HCT116 (cell line): ENCODE measurements around the gene WDR45B.

Experiments used
- CBX3 ChIP-seq: IDR thresholded peaks from 2 replicates; pipeline ENCODE4 v1.6.1; 2012; ENCODE audit warnings: low read depth
- CEBPB ChIP-seq: IDR thresholded peaks from 2 replicates; pipeline ENCODE4 v1.6.1; 2012; ENCODE audit warnings: low read depth
- CTCF ChIP-seq, 3 experiments: fragments of 200-600 bp in 1 of 3; sonication (generic) in 1 of 3; IDR thresholded peaks in 2 of 3; conservative IDR thresholded peaks in 1 of 3; 2 replicates each; pipeline ENCODE4 v1.5.1; 2012 to 2017; ENCODE audit warnings: low read depth in 2 of 3, low read length in 2 of 3, antibody characterized with exemption in 1 of 3, borderline replicate concordance in 1 of 3, control low read depth in 1 of 3, mild to moderate bottlenecking in 1 of 3, mixed read lengths in 1 of 3, mixed run types in 1 of 3, moderate library complexity in 1 of 3; ENCODE audit not compliant: insufficient read depth in 1 of 3
- EZH2 ChIP-seq: fragments of 200-600 bp; sonication (generic); IDR thresholded peaks from 2 replicates; pipeline ENCODE4 v1.6.1; 2017; ENCODE audit warnings: antibody characterized with exemption, mixed run types
- EZH2phosphoT487 ChIP-seq: fragments of 200-600 bp; IDR thresholded peaks from 2 replicates; pipeline ENCODE4 v1.6.1; 2018; ENCODE audit warnings: antibody characterized with exemption, borderline replicate concordance
- JUND ChIP-seq: IDR thresholded peaks from 2 replicates; pipeline ENCODE4 v1.6.1; 2012
- MAX ChIP-seq: IDR thresholded peaks from 2 replicates; pipeline ENCODE4 v1.6.1; 2012
- POLR2A ChIP-seq: IDR thresholded peaks from 2 replicates; pipeline ENCODE4 v1.7.0; 2011; ENCODE audit warnings: borderline replicate concordance; ENCODE audit not compliant: insufficient read depth, insufficient read length; ENCODE audit errors: extremely low read depth
- POLR2AphosphoS5 ChIP-seq: IDR thresholded peaks from 2 replicates; pipeline ENCODE4 v1.6.1; 2011; ENCODE audit warnings: mild to moderate bottlenecking, low read depth, low read length, moderate library complexity
- REST ChIP-seq: IDR thresholded peaks from 2 replicates; pipeline ENCODE4 v1.6.1; 2012; ENCODE audit warnings: low read depth
- SIN3A ChIP-seq: IDR thresholded peaks from 2 replicates; pipeline ENCODE4 v1.6.1; 2012; ENCODE audit warnings: low read depth
- SP1 ChIP-seq: IDR thresholded peaks from 2 replicates; pipeline ENCODE4 v1.6.1; 2012; ENCODE audit warnings: low read depth
- SRF ChIP-seq: IDR thresholded peaks from 2 replicates; pipeline ENCODE4 v1.6.1; 2012; ENCODE audit warnings: low read depth

GRCh38 chr17:82633343-82633742, 14.9 kb downstream of the WDR45B start:
- TF ChIP-seq EZH2phosphoT487 (no peak), CTCF (IDR thresholded peaks at IDR 0.05 in 2 of 3, conservative IDR thresholded peaks at IDR 0.05 in 1 of 3; ENCODE audit: borderline replicate concordance in 1 of 3, insufficient read depth in 1 of 3, low read depth in 2 of 3, low read length in 2 of 3) (no peak), CBX3 (no peak), POLR2AphosphoS5 (no peak), JUND (no peak), SIN3A (no peak), EZH2 (no peak), POLR2A (no peak), SP1 (no peak), SRF (no peak), MAX (no peak), CEBPB (no peak), REST (no peak)
